Left renal pelvis (tissue), 4 donors: ENCODE measurements around the gene SUPT20H. TPM values are rescaled to one million over a fixed set of nuclear protein-coding genes. Genes with fewer than 3 reads are reported as not detected.
A peak's percentile ranks its signal among the peaks of the same experiment; 100 is the strongest.

Experiments
- DNase-seq, 4 donors: peaks; one replicate each; pipeline ENCODE4 v3.0.0-alpha.2; 2013; ENCODE audit warnings: low read depth in 4 of 4, low spot score in 3 of 4
- polyA plus RNA-seq, 4 donors: library from polyadenylated mRNA; unstranded; fragments of 120-200 nt; gene quantifications; one replicate each; pipeline ENCODE4 v1.2.1, GENCODE V29; 2013; ENCODE audit not compliant: insufficient read length in 4 of 4

Gene SUPT20H
- polyA plus RNA-seq, 4 donors, result 90.2 to 116 (median 97.9) TPM

GRCh38 chr13:37009692-37010091, 49.8 kb downstream of the SUPT20H start:
- no peak for DNase-seq

GRCh38 chr13:37001921-37002250, 57.6 kb downstream of the SUPT20H start:
- no peak for DNase-seq

DNA sequence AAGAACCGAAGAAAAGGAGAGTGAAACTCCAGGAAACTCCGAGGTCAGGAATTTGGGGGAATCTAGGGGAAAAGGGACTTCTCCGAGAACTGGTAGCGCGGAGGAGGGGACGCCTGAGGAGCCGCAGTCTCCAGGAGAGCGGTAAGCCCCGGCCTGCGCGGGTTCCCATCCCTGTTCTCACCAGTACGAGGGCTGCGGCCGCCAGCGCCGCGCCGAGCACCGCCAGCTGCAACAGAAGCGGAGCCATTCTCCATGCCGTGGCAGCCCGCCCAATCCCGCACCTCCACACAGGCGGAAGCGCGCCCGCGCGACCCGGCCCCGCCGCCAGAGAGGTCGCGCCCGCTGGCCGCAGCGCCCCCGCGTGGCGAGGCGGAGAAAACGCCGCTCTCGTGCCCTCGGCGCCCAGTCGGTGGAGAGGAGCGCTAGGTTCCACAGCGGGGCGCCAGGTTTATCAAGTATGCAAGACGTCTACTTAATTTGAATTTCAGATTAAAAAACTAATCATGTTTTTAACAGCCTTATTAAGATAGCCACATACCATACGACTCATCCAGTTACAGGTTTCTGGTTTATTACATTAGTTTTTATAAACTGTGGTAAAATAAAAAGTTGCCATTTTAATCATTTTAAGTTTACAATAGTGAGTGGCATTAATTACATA, 60.3 kb downstream of the SUPT20H start, which contains the start of gene ALG5:
Gene ALG5 (minus strand): TSS at position 287 of the 661 bp plus-strand sequence. CDS start 40 bp downstream, at position 247.
- DNase-seq, result peak; percentile 66 to 81 (median 78)

GRCh38 chr13:36998624-36999041, 60.9 kb downstream of the SUPT20H start:
- DNase-seq, result peak in 2 of 4 donors; percentile 12 to 18

DNA sequence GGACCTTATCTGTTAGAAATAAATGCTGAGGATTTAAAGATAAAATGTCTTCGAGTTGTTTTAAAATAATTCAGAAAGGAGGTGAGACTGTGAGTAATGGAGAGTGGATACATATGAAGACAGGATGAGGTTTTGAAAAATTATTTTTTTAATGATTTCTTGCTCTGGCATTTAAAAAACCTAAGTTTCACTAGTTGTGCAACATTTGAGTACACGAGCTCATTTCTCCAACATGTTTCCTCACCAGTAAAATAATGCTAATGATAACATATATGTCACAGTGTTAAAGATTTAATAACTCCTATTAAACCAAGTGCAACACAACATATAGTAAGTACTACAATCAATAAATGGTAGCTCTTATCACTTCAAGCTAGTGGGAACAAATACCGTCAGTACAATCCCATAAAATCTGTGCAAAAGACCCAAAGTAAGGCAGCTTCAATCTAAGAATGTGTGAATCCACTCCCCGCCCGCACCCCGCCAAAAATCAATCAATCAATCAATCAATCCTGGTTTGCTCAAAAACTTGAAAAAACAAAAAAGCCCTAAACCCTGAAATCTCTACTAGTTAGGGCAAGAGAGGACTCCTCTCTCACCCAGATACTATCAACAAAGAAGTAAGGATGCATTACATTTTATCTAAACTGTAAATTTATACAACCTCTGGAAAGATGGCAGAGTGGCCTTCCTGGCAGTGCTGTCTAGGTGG, 61.6 kb downstream of the SUPT20H start:
- DNase-seq, result no peak

GRCh38 chr13:36992362-36992761, 67.1 kb downstream of the SUPT20H start:
- DNase-seq, result no peak

DNA sequence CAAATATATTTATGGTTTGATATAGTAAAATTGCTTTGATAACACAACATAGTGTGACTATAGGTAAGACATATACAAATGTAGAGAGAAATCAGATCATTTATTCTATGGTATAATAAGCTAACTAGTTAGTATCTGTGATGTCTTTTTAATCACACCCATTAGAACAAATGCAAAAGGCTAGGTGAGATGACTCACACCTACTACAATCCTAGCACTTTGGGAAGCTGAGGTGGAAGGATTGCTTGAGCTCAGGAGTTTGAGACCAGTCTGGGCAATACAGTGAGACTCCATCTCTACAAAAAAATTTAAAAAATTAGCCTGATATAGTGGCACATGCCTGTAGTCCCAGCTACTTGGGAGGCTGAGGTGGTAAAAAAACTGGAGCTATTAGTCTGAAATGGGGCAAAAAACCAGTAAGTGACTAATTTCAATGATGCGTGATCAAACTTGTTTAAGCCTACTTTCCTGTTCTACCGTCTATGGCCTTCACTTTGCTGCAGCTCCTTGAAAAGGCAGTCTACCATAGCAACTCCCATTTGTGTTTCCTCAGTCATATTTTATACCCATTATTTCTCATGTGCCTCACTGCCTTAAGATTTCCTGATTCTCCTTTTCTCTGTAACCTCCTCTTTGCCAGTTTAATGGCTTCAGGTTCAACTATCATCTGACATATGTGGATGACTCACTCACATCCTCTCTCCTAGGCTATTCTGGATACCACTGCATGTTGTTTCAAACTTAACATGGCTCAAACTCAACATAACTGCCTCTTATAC, 72.8 kb downstream of the SUPT20H start:
- no peak for DNase-seq

DNA sequence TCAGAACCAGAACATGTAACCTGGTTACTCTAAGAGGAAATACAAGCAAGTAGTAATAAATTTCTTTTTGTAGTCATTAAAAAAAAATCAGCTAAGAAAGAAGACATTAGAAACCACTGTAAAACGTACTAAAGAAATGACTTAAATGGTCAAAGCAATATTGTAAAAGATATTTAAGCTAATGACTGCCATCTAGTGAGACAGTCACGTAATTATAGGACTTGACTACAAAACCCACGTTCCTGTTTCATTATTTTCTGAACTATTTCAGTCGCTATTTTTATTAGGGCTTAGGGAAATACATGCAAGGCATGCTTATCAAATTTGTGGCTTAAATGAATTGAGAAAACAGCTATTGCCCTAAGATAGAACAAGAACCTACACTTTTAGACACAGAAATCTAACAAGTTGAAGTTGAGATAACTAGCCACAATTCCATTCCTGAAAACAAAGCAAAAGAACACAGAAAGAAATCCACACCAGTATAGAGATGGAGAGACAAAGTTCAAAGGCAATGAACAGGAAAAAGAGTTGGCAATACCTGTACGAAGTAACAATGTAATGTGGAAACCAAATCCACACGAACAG, 78.2 kb downstream of the SUPT20H start:
- peak in 2 of 4 donors; percentile 21 to 42 for DNase-seq

DNA sequence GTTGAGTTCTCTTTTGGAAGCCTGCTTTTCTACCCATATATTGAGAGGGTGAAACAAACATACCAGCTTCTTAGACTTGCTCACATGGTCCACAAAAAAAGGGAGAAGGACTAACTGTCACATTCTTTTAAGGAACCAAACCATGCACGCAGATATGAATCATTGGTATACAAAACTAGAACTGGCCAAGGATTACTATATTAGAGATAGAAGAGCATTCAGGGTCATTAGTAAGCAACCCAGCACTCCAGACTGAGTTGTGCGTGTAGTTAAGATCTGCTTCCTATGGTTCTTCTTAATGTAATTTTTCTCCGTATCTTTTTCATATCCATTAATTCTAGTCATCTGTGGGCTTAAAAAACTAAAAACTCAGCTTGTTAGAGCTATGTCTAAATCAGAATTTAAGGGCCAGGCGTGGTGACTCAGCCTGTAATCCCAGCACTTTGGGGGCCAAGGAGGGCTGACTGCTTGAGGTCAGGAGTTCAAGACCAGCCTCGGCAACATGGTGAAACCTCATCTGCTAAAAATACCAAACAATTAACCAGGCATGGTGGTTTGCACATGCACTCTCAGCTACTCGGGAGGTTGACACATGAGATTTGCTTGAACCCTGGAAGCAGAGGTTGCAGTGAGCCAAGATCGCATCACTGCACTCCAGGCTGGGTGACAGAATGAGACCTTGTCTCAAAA, 80.0 kb downstream of the SUPT20H start:
- DNase-seq, result no peak

DNA sequence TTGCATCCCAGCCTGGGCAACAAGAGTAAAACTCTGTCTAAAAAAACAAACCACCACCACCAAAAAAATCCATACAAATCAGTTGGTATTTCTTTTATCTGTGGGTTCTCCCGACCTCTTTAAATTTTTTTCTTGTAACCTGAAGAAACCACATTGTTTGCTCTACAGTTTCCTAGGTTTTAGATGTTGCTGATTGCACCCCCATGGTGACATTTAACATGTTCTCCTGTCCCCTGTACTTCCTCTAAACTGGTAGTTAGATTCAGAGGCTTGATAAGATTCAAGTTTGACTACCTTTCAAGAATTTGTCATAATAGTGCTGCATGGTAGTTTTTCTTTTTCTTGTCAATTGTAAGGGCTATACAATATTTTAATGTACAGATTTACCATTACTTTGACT, 84.3 kb downstream of the SUPT20H start:
- DNase-seq, result no peak

GRCh38 chr13:36973621-36974295, 85.7 kb downstream of the SUPT20H start:
- no peak for DNase-seq

- DNase-seq, result no peak
Measured at GRCh38 chr13:36973009-36973408, 86.5 kb downstream of the SUPT20H start.

GRCh38 chr13:36966404-36966803, 93.1 kb downstream of the SUPT20H start:
- no peak for DNase-seq

DNA sequence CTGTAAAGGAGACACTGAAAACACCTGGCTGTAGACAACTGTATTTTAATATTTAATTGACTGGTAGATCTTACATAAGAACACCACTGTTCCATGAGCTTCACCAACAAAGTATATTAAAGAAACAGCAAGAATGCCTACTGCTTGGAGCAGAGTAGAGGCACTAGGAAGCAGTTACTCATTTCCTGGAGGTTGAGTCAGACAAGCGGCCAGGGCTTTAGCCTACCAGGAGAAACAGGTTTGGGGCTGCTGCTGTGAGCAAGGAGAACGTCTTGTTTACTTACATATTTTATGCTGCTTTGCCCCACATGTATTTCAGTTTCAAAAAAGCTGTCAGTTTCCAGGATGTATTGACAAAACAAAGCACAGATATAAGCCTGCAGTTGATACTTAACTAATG, 93.7 kb downstream of the SUPT20H start:
- no peak for DNase-seq

DNA sequence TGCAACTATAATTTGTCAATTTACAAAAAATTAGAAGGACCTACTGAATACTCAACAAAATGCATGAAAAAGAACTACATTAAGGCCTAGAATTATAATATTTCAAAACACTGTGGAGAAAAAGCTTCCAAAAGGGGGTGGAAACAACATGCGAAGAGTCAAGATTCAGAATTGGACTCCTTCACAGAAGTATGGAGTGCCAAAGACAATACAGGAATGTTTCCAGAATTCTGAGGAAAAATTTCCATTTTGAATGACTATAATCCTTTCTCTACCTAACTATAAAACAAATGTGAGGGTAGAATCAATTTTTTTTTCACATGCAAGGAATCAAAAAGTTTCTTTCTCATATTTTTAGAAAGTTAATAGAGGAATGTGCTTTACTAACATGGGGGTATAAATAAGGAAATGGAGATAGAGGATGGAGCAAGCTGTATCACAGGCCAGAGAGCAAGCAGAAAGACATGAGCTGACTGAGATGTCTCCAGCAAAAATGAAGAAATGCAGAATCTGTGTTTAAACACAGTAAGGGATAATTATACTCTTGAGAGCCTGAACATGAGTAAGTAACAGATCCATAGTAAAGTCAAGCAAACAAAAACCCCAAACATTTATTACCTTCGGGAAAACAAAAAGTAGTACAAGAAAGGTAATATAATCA, 99.9 kb downstream of the SUPT20H start:
- DNase-seq, result no peak
